ENCODE data around the gene FAM219A. TPM values are rescaled to one million over a fixed set of nuclear protein-coding genes. Genes with fewer than 3 reads are reported as not detected.
"Not testable (repeated sequence)": the region's sequence is repeated elsewhere in the genome, so short reads cannot be mapped to it uniquely, and the experiment has no call there.

Gene FAM219A
- total RNA-seq, 1 donor from 2014 or later = 2.6 TPM

GRCh38 chr9:34369636-34370035 is 88.7 kb downstream of the FAM219A start:
- H3K4me1 ChIP-seq (ENCODE audit: control insufficient read depth in 3 of 3, insufficient read depth in 3 of 3, low read length in 3 of 3) = peaks cover 36 to 56% (median 48%) of the 10 kb centered on the region in 3 donors
- H3K4me3 ChIP-seq (ENCODE audit: low read length in 3 of 3) = peak overlapping the region in 2 of 3 donors; percentile 17 to 56
- no peaks in the 10 kb centered on the region for H3K27me3 ChIP-seq (ENCODE audit: control insufficient read depth in 3 of 3, insufficient read depth in 3 of 3, low read length in 3 of 3)
- no peaks in the 10 kb centered on the region for H3K9me3 ChIP-seq (ENCODE audit: control insufficient read depth in 3 of 3, low read length in 3 of 3)
- peaks cover 17 to 37% (median 23%) of the 10 kb centered on the region in 3 donors for H3K36me3 ChIP-seq (ENCODE audit: control insufficient read depth in 3 of 3, insufficient read depth in 3 of 3, low read length in 3 of 3)
- H3K27ac ChIP-seq (ENCODE audit: low read depth, low read length) = peak overlapping the region; percentile 11
- peak overlapping the region in 2 of 3 donors; percentile 11 to 74 for H3K9ac ChIP-seq (ENCODE audit: low read depth in 1 of 3, low read length in 3 of 3)

GRCh38 chr9:34368796-34369195 is 89.6 kb downstream of the FAM219A start:
- not testable (repeated sequence) for H3K9me3 ChIP-seq (ENCODE audit: control insufficient read depth in 3 of 3, low read length in 3 of 3); H3K27ac ChIP-seq (ENCODE audit: low read depth, low read length); H3K4me3 ChIP-seq (ENCODE audit: low read length in 3 of 3); H3K27me3 ChIP-seq (ENCODE audit: control insufficient read depth in 3 of 3, insufficient read depth in 3 of 3, low read length in 3 of 3); H3K9ac ChIP-seq (ENCODE audit: low read depth in 1 of 3, low read length in 3 of 3)
- Histone ChIP-seq H3K4me1 (ENCODE audit: control insufficient read depth in 3 of 3, insufficient read depth in 3 of 3, low read length in 3 of 3) (peaks cover 36 to 57% (median 45%) of the 10 kb centered on the region in 3 donors), H3K36me3 (ENCODE audit: control insufficient read depth in 3 of 3, insufficient read depth in 3 of 3, low read length in 3 of 3) (peaks cover 17 to 37% (median 23%) of the 10 kb centered on the region in 3 donors)

- not testable (repeated sequence) for H3K9me3 ChIP-seq (ENCODE audit: control insufficient read depth in 3 of 3, low read length in 3 of 3); H3K9ac ChIP-seq (ENCODE audit: low read depth in 1 of 3, low read length in 3 of 3); H3K4me3 ChIP-seq (ENCODE audit: low read length in 3 of 3); H3K27ac ChIP-seq (ENCODE audit: low read depth, low read length); H3K27me3 ChIP-seq (ENCODE audit: control insufficient read depth in 3 of 3, insufficient read depth in 3 of 3, low read length in 3 of 3)
- H3K4me1 ChIP-seq (ENCODE audit: control insufficient read depth in 3 of 3, insufficient read depth in 3 of 3, low read length in 3 of 3) = peaks cover 33 to 56% (median 37%) of the 10 kb centered on the region in 3 donors
- peaks cover 17 to 37% (median 23%) of the 10 kb centered on the region in 3 donors for H3K36me3 ChIP-seq (ENCODE audit: control insufficient read depth in 3 of 3, insufficient read depth in 3 of 3, low read length in 3 of 3)
These were observed 90.5 kb downstream of the FAM219A start for GRCh38 chr9:34367751-34368410.

- Histone ChIP-seq H3K9ac (ENCODE audit: low read depth in 1 of 3, low read length in 3 of 3) (no peak overlapping the region), H3K27ac (ENCODE audit: low read depth, low read length) (no peak overlapping the region), H3K4me3 (ENCODE audit: low read length in 3 of 3) (no peak overlapping the region), H3K4me1 (ENCODE audit: control insufficient read depth in 3 of 3, insufficient read depth in 3 of 3, low read length in 3 of 3) (peaks cover 33 to 48% (median 35%) of the 10 kb centered on the region in 3 donors), H3K27me3 (ENCODE audit: control insufficient read depth in 3 of 3, insufficient read depth in 3 of 3, low read length in 3 of 3) (no peaks in the 10 kb centered on the region), H3K36me3 (ENCODE audit: control insufficient read depth in 3 of 3, insufficient read depth in 3 of 3, low read length in 3 of 3) (peaks cover 5 to 24% (median 15%) of the 10 kb centered on the region in 3 donors), H3K9me3 (ENCODE audit: control insufficient read depth in 3 of 3, low read length in 3 of 3) (no peaks in the 10 kb centered on the region)
These were observed 92.0 kb downstream of the FAM219A start for GRCh38 chr9:34366365-34366764.

GRCh38 chr9:34365282-34365681 is 93.1 kb downstream of the FAM219A start:
- Histone ChIP-seq H3K9me3 (ENCODE audit: control insufficient read depth in 3 of 3, low read length in 3 of 3) (no peaks in the 10 kb centered on the region), H3K4me1 (ENCODE audit: control insufficient read depth in 3 of 3, insufficient read depth in 3 of 3, low read length in 3 of 3) (peaks cover 24 to 38% (median 27%) of the 10 kb centered on the region in 3 donors), H3K4me3 (ENCODE audit: low read length in 3 of 3) (no peak overlapping the region), H3K9ac (ENCODE audit: low read depth in 1 of 3, low read length in 3 of 3) (no peak overlapping the region), H3K27ac (ENCODE audit: low read depth, low read length) (no peak overlapping the region), H3K36me3 (ENCODE audit: control insufficient read depth in 3 of 3, insufficient read depth in 3 of 3, low read length in 3 of 3) (peaks cover 0 to 15% (median 11%) of the 10 kb centered on the region in 3 donors), H3K27me3 (ENCODE audit: control insufficient read depth in 3 of 3, insufficient read depth in 3 of 3, low read length in 3 of 3) (no peaks in the 10 kb centered on the region)

GRCh38 chr9:34363619-34364351 is 94.6 kb downstream of the FAM219A start:
- Histone ChIP-seq H3K9ac (ENCODE audit: low read depth in 1 of 3, low read length in 3 of 3) (peak overlapping the region in 1 of 3 donors; percentile 10), H3K4me1 (ENCODE audit: control insufficient read depth in 3 of 3, insufficient read depth in 3 of 3, low read length in 3 of 3) (peaks cover 10 to 23% (median 14%) of the 10 kb centered on the region in 3 donors), H3K36me3 (ENCODE audit: control insufficient read depth in 3 of 3, insufficient read depth in 3 of 3, low read length in 3 of 3) (peaks cover 0 to 5% (median 5%) of the 10 kb centered on the region in 3 donors), H3K4me3 (ENCODE audit: low read length in 3 of 3) (no peak overlapping the region), H3K27me3 (ENCODE audit: control insufficient read depth in 3 of 3, insufficient read depth in 3 of 3, low read length in 3 of 3) (no peaks in the 10 kb centered on the region), H3K9me3 (ENCODE audit: control insufficient read depth in 3 of 3, low read length in 3 of 3) (no peaks in the 10 kb centered on the region), H3K27ac (ENCODE audit: low read depth, low read length) (no peak overlapping the region)

- no peak overlapping the region for H3K9ac ChIP-seq (ENCODE audit: low read depth in 1 of 3, low read length in 3 of 3)
- peaks cover 0 to 5% (median 2%) of the 10 kb centered on the region in 3 donors for H3K36me3 ChIP-seq (ENCODE audit: control insufficient read depth in 3 of 3, insufficient read depth in 3 of 3, low read length in 3 of 3)
- no peaks in the 10 kb centered on the region for H3K9me3 ChIP-seq (ENCODE audit: control insufficient read depth in 3 of 3, low read length in 3 of 3)
- H3K27me3 ChIP-seq (ENCODE audit: control insufficient read depth in 3 of 3, insufficient read depth in 3 of 3, low read length in 3 of 3) = no peaks in the 10 kb centered on the region
- no peak overlapping the region for H3K4me3 ChIP-seq (ENCODE audit: low read length in 3 of 3)
- H3K4me1 ChIP-seq (ENCODE audit: control insufficient read depth in 3 of 3, insufficient read depth in 3 of 3, low read length in 3 of 3) = peaks cover 10 to 23% (median 14%) of the 10 kb centered on the region in 3 donors
- no peak overlapping the region for H3K27ac ChIP-seq (ENCODE audit: low read depth, low read length)
These were observed 95.7 kb downstream of the FAM219A start for GRCh38 chr9:34362614-34363214.

GRCh38 chr9:34352957-34353356 is 105.4 kb downstream of the FAM219A start:
- H3K9ac ChIP-seq (ENCODE audit: low read depth in 1 of 3, low read length in 3 of 3); H3K4me1 ChIP-seq (ENCODE audit: control insufficient read depth in 3 of 3, insufficient read depth in 3 of 3, low read length in 3 of 3); H3K27me3 ChIP-seq (ENCODE audit: control insufficient read depth in 3 of 3, insufficient read depth in 3 of 3, low read length in 3 of 3); H3K27ac ChIP-seq (ENCODE audit: low read depth, low read length); H3K9me3 ChIP-seq (ENCODE audit: control insufficient read depth in 3 of 3, low read length in 3 of 3); H3K36me3 ChIP-seq (ENCODE audit: control insufficient read depth in 3 of 3, insufficient read depth in 3 of 3, low read length in 3 of 3); H3K4me3 ChIP-seq (ENCODE audit: low read length in 3 of 3): not testable (repeated sequence)

GRCh38 chr9:34352122-34352652 is 106.2 kb downstream of the FAM219A start:
- H3K4me3 ChIP-seq (ENCODE audit: low read length in 3 of 3); H3K4me1 ChIP-seq (ENCODE audit: control insufficient read depth in 3 of 3, insufficient read depth in 3 of 3, low read length in 3 of 3); H3K9me3 ChIP-seq (ENCODE audit: control insufficient read depth in 3 of 3, low read length in 3 of 3); H3K27me3 ChIP-seq (ENCODE audit: control insufficient read depth in 3 of 3, insufficient read depth in 3 of 3, low read length in 3 of 3); H3K36me3 ChIP-seq (ENCODE audit: control insufficient read depth in 3 of 3, insufficient read depth in 3 of 3, low read length in 3 of 3); H3K27ac ChIP-seq (ENCODE audit: low read depth, low read length); H3K9ac ChIP-seq (ENCODE audit: low read depth in 1 of 3, low read length in 3 of 3): not testable (repeated sequence)

Data from skeletal muscle tissue (tissue), 4 donors.